Occipital lobe (tissue), 3 donors: Measurements from ENCODE around the gene ATP6V0A1. TPM values are rescaled to one million over a fixed set of nuclear protein-coding genes. Genes with fewer than 3 reads are reported as not detected.

ENCODE experiments used
- DNase-seq: peaks from one replicate; lab custom pipeline; 2025; lab: John Stamatoyannopoulos, UW
- small RNA-seq: library from RNA; depleted of rRNA; stranded (forward); fragments of <200 nt; gene quantifications from one replicate; pipeline ENCODE3, GENCODE V24; 2014
- total RNA-seq: library from RNA; depleted of rRNA; stranded (reverse); fragments of >200 nt; gene quantifications from one replicate; pipeline ENCODE4 v1.2.3, GENCODE V29; 2014

Gene ATP6V0A1
- total RNA-seq, 1 donor from 2014 or later = 263 TPM

- no peak for DNase-seq
These were observed 100.4 kb downstream of the ATP6V0A1 start for GRCh38 chr17:42559075-42559474.

GRCh38 chr17:42560246-42560645, 101.6 kb downstream of the ATP6V0A1 start:
- DNase-seq = no peak

GRCh38 chr17:42561897-42562387, 103.3 kb downstream of the ATP6V0A1 start, which contains the start of gene COASY:
Gene COASY, plus strand, starts transcription at chr17:42562148. Its CDS starts 475 bp downstream, at chr17:42562623.
- peak; percentile 91 for DNase-seq

DNA sequence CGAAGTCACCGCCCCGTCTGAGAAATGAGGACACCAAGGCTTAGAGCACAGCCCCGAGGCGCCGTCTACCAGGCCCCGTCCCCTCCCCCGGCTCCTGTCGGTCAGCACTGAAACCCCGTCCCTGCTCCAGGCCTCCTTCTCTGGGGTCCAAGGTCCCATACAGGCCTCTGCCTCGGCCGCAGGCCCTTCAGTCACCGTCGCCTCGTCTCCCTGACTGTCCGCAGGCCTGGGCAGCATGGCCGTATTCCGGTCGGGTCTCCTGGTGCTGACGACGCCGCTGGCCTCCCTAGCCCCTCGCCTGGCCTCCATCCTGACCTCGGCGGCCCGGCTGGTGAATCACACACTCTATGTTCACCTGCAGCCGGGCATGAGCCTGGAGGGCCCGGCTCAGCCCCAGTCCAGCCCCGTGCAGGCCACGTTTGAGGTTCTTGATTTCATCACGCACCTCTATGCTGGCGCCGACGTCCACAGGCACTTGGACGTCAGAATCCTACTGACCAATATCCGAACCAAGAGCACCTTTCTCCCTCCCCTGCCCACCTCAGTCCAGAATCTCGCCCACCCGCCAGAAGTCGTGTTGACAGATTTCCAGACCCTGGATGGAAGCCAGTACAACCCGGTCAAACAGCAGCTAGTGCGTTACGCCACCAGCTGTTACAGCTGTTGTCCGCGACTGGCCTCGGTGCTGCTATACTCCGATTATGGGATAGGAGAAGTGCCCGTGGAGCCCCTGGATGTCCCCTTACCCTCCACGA, 103.9 kb downstream of the ATP6V0A1 start:
- DNase-seq = no peak

DNA sequence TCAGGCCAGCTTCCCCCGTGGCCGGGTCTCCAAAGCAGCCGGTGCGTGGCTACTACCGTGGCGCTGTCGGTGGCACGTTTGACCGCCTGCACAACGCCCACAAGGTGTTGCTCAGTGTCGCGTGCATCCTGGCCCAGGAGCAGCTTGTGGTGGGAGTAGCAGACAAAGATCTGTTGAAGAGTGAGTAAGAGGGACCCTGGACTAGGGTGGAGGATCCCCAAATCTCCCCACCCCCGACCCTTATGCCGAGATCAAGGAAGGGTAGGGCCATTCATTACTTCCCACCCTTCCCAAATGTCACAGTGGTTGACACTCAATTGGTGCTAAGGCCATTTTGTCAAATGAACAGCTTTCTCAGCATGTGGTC, 104.4 kb downstream of the ATP6V0A1 start:
- DNase-seq = no peak

GRCh38 chr17:42563543-42563942, 104.9 kb downstream of the ATP6V0A1 start:
- no peak for DNase-seq

DNA sequence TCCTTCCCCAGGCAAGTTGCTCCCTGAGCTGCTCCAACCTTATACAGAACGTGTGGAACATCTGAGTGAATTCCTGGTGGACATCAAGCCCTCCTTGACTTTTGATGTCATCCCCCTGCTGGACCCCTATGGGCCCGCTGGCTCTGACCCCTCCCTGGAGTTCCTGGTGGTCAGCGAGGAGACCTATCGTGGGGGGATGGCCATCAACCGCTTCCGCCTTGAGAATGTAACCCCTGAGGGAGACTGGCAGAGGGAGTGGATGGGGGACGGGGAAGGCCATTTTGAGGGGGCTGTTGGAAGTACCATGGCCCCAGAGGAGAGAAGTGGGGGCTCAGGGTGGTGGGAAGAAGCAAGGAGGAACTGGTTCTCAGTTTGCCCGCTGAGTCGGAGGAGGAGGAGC, 105.3 kb downstream of the ATP6V0A1 start:
- DNase-seq = no peak

DNA sequence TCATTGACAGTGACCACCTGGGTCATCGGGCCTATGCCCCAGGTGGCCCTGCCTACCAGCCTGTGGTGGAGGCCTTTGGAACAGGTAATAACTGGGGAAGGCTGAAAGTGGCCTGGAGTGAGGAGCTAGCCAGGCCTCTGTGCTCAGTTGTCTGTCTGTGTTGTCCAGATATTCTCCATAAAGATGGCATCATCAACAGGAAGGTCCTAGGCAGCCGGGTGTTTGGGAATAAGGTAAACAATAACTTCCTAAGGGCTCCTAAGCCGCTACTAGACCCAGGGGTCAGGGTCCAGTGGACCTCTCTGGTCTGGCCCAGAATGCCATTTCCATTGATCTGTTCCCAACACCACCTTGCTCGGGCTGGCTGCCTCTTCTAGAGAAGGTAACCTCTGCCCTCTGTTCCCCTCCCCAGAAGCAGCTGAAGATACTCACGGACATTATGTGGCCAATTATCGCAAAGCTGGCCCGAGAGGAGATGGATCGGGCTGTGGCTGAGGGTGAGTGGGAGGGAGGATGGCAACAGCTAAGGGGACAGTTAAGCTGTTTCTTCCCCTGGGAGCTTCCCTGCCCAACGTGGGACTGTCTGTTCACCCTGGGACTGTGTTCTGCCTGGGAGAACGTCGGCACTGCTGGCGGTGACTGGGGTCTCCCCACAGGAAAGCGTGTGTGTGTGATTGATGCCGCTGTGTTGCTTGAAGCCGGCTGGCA, 106.3 kb downstream of the ATP6V0A1 start:
- no peak for DNase-seq

GRCh38 chr17:42565523-42566214, 107.0 kb downstream of the ATP6V0A1 start:
- no peak for DNase-seq

DNA sequence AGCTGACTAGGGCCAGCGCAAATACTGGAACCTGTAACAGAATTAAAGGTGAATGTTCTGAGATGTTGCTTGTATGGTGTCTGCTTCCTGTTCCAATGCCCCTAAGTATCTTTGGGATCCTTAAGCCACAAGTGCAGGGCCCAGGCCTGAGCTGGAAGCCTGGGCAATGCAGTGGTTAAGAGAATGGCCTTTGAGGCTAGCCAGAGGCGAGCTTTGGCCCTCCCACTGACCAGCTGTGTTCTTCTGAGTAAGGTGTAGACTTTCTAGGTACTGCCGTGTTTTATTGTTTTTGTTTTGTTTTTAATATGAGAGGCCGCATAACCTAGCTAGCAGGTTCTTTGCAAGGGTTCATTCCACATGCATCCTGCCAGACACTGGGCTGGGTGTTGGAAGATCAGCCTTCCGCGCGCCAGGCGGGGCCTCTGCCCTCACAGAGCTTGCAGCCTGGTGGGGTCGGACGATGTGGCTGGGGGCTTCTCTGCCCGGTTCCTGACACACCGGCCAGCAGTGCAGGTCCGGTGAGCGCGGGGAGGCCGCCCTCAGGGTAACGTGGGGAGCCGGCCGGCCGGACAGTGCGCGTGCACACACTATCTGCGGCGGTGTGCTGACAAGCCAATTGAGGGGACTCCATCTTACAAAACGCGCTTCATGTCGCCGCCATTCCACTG, 107.7 kb downstream of the ATP6V0A1 start:
- no peak for DNase-seq

DNA sequence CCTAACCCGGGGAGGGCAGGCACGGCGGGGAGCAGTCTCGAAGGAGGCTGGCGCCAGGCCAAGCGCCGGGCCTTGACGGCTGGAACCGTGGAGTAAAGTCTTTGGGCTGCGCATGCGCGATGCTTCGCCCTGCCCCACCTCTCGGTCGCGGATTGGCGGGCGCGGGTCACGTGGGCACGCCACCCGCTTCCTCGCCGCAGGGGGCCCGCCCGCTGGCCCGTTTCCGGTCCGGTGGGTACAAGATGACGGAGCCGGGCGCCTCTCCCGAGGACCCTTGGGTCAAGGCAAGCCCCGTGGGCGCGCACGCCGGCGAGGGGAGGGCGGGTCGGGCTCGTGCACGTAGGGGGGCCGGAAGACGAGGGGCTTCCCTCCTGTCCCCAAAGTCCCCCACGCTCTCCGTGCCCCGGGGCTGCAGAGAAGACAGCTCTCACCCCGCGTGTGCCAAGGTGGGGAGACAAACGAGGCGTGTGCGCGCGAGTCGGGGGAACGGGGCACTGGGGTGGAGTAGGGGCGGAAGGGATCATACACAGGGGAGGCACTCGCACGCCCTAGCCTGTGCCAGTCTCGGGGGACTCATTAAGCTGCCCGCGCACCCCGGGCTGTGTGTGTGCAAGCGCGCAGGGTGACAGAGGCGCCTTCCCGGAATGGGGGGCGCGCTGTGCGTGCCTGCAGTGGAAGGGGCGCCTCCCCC, 108.3 kb downstream of the ATP6V0A1 start, which contains the start of gene MLX:
Gene MLX, plus strand, starts transcription at position 218 of the 691 bp plus-strand sequence. Its CDS starts 25 bp downstream, at position 243.
- DNase-seq = peak; percentile 74

DNA sequence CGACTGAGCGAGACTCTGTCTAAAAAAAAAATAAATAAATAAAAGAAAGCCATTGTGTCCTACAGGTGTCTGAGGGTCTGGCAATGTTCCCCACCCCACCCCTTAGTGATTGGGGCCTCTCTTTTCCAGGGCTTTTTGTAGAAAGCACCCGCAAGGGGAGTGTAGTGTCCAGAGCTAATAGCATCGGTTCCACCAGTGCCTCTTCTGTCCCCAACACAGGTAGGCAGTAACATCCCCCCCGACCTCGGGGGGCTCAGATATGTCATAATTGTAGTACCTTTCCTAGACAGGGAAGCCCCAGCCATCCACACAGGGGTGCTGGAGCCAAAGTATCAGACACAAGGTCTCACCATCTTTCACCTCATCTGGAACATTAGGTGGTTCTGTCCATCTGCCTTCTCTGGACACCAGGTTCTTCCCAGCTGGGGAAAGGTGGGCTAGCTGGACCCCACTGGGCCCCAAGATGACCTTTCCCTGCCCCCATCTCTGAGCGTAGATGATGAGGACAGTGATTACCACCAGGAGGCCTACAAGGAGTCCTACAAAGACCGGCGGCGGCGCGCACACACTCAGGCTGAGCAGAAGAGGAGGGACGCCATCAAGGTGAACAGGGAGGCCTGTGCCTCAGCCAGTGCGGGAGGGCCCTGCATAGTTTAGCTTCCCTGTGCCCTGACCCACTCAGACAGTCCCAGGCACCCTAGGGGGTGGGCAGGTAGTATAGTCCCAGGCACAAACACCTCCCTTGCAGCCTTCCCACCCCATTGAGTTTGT, 109.8 kb downstream of the ATP6V0A1 start:
- DNase-seq = no peak

GRCh38 chr17:42571435-42572225, 113.0 kb downstream of the ATP6V0A1 start:
- DNase-seq = no peak

Small RNA genes within 50 kb of the gene (small RNA-seq; reads per million reads assigned to genes)
- gene MIR548AT (0.20 reads per million), gene RNU7-97P (not detected)

Other genes starting within 250 kb of the ATP6V0A1 start
- gene STAT5B, start 182.5 kb upstream of the ATP6V0A1 start, total RNA-seq = 20.7 TPM
- 1.4 TPM for gene STAT5A, start 170.4 kb upstream of the ATP6V0A1 start, total RNA-seq
- gene STAT3, start 70.4 kb upstream of the ATP6V0A1 start, total RNA-seq = 25.1 TPM
- gene CAVIN1, start 35.6 kb upstream of the ATP6V0A1 start, total RNA-seq = 7.8 TPM
- gene NAGLU, start 77.4 kb downstream of the ATP6V0A1 start, total RNA-seq = 8.6 TPM
- gene HSD17B1, start 94.0 kb downstream of the ATP6V0A1 start, total RNA-seq = 0.62 TPM
- 3.6 TPM for gene COASY, start 103.3 kb downstream of the ATP6V0A1 start, total RNA-seq
- 25.1 TPM for gene MLX, start 108.2 kb downstream of the ATP6V0A1 start, total RNA-seq
- 6.6 TPM for gene PSMC3IP, start 118.9 kb downstream of the ATP6V0A1 start, total RNA-seq
- gene RETREG3, start 150.5 kb downstream of the ATP6V0A1 start, total RNA-seq = 54.9 TPM
- 10.3 TPM for gene TUBG1, start 150.8 kb downstream of the ATP6V0A1 start, total RNA-seq
- 9.4 TPM for gene TUBG2, start 200.4 kb downstream of the ATP6V0A1 start, total RNA-seq
- 2.8 TPM for gene PLEKHH3, start 218.1 kb downstream of the ATP6V0A1 start, total RNA-seq
- 0.47 TPM for gene CCR10, start 223.0 kb downstream of the ATP6V0A1 start, total RNA-seq
- 7.5 TPM for gene CNTNAP1, start 223.7 kb downstream of the ATP6V0A1 start, total RNA-seq